Measurements from ENCODE around the gene EVX2. TPM values are rescaled to one million over a fixed set of nuclear protein-coding genes. Genes with fewer than 3 reads are reported as not detected.

The EVX2 gene
- total and polyA plus RNA-seq, 4 donors, result not detected

- peak in 2 of 3 donors; percentile 12 to 39 for DNase-seq
- Histone ChIP-seq H3K4me3 (no peak overlapping the region), H3K9ac (ENCODE audit: insufficient read depth in 1 of 2, low read length in 2 of 2) (no peak overlapping the region), H3K27ac (ENCODE audit: low read depth in 1 of 2, low read length in 1 of 2) (no peak overlapping the region), H3K27me3 (ENCODE audit: control insufficient read depth in 3 of 3, insufficient read depth in 3 of 3, low read length in 2 of 3) (peaks cover 0 to 7% (median 5%) of the 10 kb centered on the region in 3 donors), H3K36me3 (ENCODE audit: control insufficient read depth in 4 of 4, insufficient read depth in 4 of 4, low read length in 4 of 4) (no peaks in the 10 kb centered on the region), H3K4me1 (ENCODE audit: control insufficient read depth in 5 of 5, insufficient read depth in 5 of 5, low read length in 5 of 5) (no peaks in the 10 kb centered on the region), H3K9me3 (ENCODE audit: control insufficient read depth in 4 of 4, insufficient read depth in 3 of 4, low read length in 3 of 4) (peaks cover 0 to 4% (median 0%) of the 10 kb centered on the region in 4 donors)
- WGBS, 2 donors, result 35 to 48% methylated on average over 1 of the region's 1 CpG
- TF ChIP-seq CTCF (IDR thresholded peaks at IDR 0.05; ENCODE audit: control extremely low read depth, extremely low read depth), result no peak
- ATAC-seq (ENCODE audit: insufficient read depth, low FRiP score), result no peak
These were observed 27.4 kb downstream of the EVX2 start for GRCh38 chr2:176056406-176056805.

DNA sequence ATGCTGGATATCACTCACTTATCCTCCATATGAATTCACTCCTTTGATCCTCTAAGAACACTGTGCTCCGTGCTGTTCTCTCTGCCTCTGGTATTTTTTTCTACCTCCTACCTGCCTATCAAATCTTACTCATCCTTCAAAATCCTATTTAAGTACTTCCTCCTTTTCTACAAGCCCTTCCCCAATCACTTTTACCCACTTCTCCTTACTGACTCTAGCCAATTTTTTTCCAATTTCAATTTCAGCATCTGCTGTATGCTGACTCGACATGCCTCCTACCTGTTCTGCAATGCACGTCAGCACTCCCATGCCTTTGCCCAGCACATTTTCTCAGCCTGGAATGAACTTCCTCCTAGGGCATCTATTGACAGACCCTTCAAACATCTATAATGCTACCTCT is 44.4 kb downstream of the EVX2 start:
- WGBS, 2 donors, result 40 to 46% methylated on average over 3 of the region's 3 CpGs
- Histone ChIP-seq H3K27me3 (ENCODE audit: control insufficient read depth in 3 of 3, insufficient read depth in 3 of 3, low read length in 2 of 3) (no peaks in the 10 kb centered on the region), H3K9me3 (ENCODE audit: control insufficient read depth in 4 of 4, insufficient read depth in 3 of 4, low read length in 3 of 4) (peaks cover 0 to 2% (median 0%) of the 10 kb centered on the region in 4 donors), H3K27ac (ENCODE audit: low read depth in 1 of 2, low read length in 1 of 2) (no peak overlapping the region), H3K4me1 (ENCODE audit: control insufficient read depth in 5 of 5, insufficient read depth in 5 of 5, low read length in 5 of 5) (no peaks in the 10 kb centered on the region), H3K36me3 (ENCODE audit: control insufficient read depth in 4 of 4, insufficient read depth in 4 of 4, low read length in 4 of 4) (no peaks in the 10 kb centered on the region), H3K9ac (ENCODE audit: insufficient read depth in 1 of 2, low read length in 2 of 2) (no peak overlapping the region), H3K4me3 (no peak overlapping the region)
- ATAC-seq (ENCODE audit: insufficient read depth, low FRiP score) (no peak), DNase-seq (no peak)
- TF ChIP-seq CTCF (IDR thresholded peaks at IDR 0.05; ENCODE audit: control extremely low read depth, extremely low read depth), result no peak

- Histone ChIP-seq H3K27me3 (ENCODE audit: control insufficient read depth in 3 of 3, insufficient read depth in 3 of 3, low read length in 2 of 3) (no peaks in the 10 kb centered on the region), H3K4me1 (ENCODE audit: control insufficient read depth in 5 of 5, insufficient read depth in 5 of 5, low read length in 5 of 5) (no peaks in the 10 kb centered on the region), H3K27ac (ENCODE audit: low read depth in 1 of 2, low read length in 1 of 2) (no peak overlapping the region), H3K9ac (ENCODE audit: insufficient read depth in 1 of 2, low read length in 2 of 2) (no peak overlapping the region), H3K36me3 (ENCODE audit: control insufficient read depth in 4 of 4, insufficient read depth in 4 of 4, low read length in 4 of 4) (no peaks in the 10 kb centered on the region), H3K9me3 (ENCODE audit: control insufficient read depth in 4 of 4, insufficient read depth in 3 of 4, low read length in 3 of 4) (peaks cover 0 to 2% (median 0%) of the 10 kb centered on the region in 4 donors), H3K4me3 (no peak overlapping the region)
- no peak for TF ChIP-seq CTCF (IDR thresholded peaks at IDR 0.05; ENCODE audit: control extremely low read depth, extremely low read depth)
- WGBS, 2 donors, result 76 to 78% methylated on average over 2 of the region's 2 CpGs
- no peak for ATAC-seq (ENCODE audit: insufficient read depth, low FRiP score)
- no peak for DNase-seq
These were observed 45.1 kb downstream of the EVX2 start for GRCh38 chr2:176038694-176039093.

- Histone ChIP-seq H3K36me3 (ENCODE audit: control insufficient read depth in 4 of 4, insufficient read depth in 4 of 4, low read length in 4 of 4) (no peaks in the 10 kb centered on the region), H3K27me3 (ENCODE audit: control insufficient read depth in 3 of 3, insufficient read depth in 3 of 3, low read length in 2 of 3) (no peaks in the 10 kb centered on the region), H3K27ac (ENCODE audit: low read depth in 1 of 2, low read length in 1 of 2) (no peak overlapping the region), H3K9ac (ENCODE audit: insufficient read depth in 1 of 2, low read length in 2 of 2) (no peak overlapping the region), H3K4me1 (ENCODE audit: control insufficient read depth in 5 of 5, insufficient read depth in 5 of 5, low read length in 5 of 5) (no peaks in the 10 kb centered on the region), H3K4me3 (no peak overlapping the region), H3K9me3 (ENCODE audit: control insufficient read depth in 4 of 4, insufficient read depth in 3 of 4, low read length in 3 of 4) (peaks cover 0 to 2% (median 0%) of the 10 kb centered on the region in 4 donors)
- DNase-seq, result no peak
- TF ChIP-seq CTCF (IDR thresholded peaks at IDR 0.05; ENCODE audit: control extremely low read depth, extremely low read depth), result no peak
- WGBS, 2 donors, result 81 to 84% methylated on average over 6 of the region's 6 CpGs
- ATAC-seq (ENCODE audit: insufficient read depth, low FRiP score), result no peak
These were observed 48.6 kb downstream of the EVX2 start for GRCh38 chr2:176035013-176035691.
